SHP77 treated with DMSO at 0.1 percent for 48 hours (cell line): ENCODE data around the gene RIN3.
"Not testable (repeated sequence)": the region's sequence is repeated elsewhere in the genome, so short reads cannot be mapped to it uniquely, and the experiment has no call there.

Experiments used
- DNase-seq: peaks from one replicate; lab custom pipeline; 2025; lab: John Stamatoyannopoulos, UW

The RIN3 gene

GRCh38 chr14:92624764-92625163 lies 111.2 kb downstream of the RIN3 start:
- DNase-seq, result no peak

- no peak for DNase-seq
Observed at GRCh38 chr14:92625213-92625612, 111.6 kb downstream of the RIN3 start.

- DNase-seq, result no peak
Observed at GRCh38 chr14:92626041-92626440, 112.5 kb downstream of the RIN3 start.

DNA sequence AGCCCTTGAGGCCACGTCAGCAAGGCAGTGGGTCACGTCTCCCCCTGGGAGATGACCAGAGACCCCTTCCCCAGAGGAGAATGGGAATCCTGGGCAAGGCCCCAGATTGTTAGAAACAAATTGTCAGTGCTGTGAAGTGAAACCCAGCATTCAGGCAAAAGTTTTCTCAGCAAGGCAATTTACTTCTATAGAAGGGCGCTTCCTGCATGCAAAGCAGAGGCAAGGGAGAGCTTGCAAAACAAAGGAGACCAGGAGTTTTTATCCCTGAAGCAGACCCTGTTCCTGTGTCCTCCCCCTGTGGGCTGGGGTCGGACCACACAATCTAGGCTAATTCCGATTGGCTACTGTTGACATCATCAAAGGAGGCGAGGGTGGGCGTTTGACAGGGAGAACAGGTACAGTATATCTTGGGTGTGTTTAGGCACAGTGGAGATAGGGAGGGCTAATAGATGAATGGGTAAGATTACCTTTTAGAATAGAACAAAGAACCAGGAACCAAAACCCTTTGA lies 114.2 kb downstream of the RIN3 start:
- no peak for DNase-seq

GRCh38 chr14:92628636-92629035 lies 115.1 kb downstream of the RIN3 start:
- no peak for DNase-seq

DNA sequence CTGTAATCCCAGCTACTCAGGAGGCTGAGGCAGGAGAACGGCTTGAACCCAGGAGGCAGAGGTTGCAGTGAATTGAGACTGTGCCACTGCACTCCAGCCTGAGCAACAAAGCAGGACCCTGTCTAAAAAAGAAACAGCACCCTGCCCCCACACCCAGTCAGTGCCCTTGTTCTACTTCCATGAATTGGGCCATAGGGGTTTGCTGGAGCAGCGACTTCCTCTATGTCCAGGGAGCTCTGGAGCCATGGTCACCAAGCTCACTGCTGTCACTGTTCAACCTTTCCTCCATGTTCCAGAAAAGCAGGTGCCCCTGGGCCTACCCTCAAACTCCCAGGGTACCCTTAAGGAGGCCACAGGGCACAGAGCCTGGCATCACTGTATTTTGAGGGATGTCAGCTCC lies 116.8 kb downstream of the RIN3 start:
- DNase-seq, result no peak

DNA sequence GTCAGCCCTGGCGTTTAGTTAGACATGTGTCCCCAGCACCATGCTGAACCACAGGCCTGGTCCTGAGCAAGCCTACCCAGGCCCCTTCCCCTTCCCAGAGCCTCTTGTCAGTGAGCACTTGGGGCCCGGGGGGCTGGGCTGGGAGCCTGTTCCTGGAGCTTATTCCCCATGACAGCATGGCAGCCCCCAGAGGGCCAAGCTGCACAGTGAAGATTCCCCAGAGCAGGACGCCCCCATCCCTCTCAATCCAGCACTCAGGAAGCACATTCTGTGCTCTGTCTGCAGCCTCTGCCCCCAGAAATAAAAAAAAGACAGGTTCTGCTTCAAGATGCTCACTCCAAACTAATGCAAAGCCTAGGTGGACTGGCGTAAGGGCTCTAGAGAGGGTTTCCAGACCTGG lies 117.5 kb downstream of the RIN3 start:
- no peak for DNase-seq

GRCh38 chr14:92632546-92633273 lies 119.1 kb downstream of the RIN3 start:
- no peak for DNase-seq

DNA sequence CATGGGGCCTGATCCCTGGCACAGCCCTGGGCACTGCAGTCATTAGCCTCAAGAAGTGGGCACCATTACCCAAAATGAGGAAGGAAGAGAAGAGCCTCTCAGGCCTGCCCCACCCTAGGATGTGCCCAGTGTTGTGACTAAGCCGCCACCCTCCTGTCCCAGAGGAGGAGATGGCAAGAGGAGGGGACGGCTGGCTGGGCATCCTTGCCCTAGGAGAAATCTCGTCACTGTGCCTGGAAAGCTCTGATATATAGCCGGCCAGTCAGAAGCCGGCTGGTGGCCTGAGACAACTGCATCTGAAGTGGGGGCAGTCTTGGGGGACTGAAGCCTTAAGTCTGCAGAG lies 119.7 kb downstream of the RIN3 start:
- no peak for DNase-seq

- DNase-seq, result no peak
Observed at GRCh38 chr14:92633724-92634123, 120.1 kb downstream of the RIN3 start.

DNA sequence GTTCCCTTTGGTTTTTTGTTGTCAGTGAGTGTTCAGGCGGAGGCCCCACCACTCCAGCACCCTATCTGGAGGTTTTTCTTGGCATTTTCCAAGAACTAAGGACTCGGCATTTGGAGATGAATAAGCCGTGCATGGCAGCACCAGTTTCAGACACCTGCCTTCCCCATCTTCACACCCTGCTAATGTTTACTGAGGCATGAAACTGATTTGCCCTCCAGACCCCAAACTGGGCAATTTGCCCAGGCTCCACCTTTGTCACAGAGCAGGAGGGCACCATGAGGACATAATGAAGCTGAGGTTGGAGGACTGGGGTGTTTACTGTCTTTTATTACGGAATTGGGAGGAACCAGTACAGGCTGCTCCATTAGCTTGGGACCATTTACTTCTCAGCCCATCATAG lies 121.5 kb downstream of the RIN3 start:
- no peak for DNase-seq

GRCh38 chr14:92635896-92636295 lies 122.3 kb downstream of the RIN3 start:
- DNase-seq, result no peak

- no peak for DNase-seq
Observed at GRCh38 chr14:92637228-92637627, 123.6 kb downstream of the RIN3 start.

GRCh38 chr14:92637864-92638263 lies 124.3 kb downstream of the RIN3 start:
- DNase-seq, result no peak

DNA sequence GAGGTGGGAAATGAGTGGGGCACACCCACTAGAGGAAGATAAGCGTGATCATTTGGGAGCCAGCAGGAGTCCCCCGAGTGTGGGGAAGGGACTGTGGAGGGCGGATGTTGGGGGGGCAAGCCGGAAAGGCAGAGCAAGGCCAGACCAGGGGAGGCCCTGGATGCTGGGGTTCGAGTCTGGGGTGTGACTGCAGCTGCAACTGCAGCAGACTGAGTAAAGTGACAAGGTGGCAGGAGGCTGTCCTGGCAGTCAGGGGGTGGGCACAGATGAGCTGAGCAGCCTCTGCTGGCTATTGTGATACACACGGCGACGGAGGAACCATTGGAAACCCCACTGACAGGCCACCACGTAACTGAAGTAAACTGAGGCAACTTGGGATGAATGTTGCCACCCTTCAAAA lies 124.7 kb downstream of the RIN3 start:
- DNase-seq, result no peak

DNA sequence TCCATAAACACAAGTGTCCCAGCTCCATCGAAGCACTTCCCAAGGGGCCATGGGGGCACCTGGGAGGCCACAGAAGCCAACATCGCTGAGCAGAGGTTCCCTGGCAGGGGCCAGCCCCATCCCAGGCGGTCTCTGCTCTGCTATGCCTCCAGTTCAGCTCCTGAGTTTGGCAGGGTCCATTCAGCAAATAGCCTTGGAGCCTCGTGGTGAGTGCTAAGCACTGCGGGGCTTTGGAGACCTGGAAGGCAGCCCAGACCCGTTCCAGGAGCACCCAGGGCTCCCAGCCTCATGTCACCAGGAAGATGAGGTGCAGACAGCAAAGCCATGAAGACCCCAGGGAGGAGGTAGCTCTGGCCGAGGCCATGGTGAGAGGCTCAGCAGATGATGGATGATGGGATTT lies 125.3 kb downstream of the RIN3 start:
- no peak for DNase-seq

DNA sequence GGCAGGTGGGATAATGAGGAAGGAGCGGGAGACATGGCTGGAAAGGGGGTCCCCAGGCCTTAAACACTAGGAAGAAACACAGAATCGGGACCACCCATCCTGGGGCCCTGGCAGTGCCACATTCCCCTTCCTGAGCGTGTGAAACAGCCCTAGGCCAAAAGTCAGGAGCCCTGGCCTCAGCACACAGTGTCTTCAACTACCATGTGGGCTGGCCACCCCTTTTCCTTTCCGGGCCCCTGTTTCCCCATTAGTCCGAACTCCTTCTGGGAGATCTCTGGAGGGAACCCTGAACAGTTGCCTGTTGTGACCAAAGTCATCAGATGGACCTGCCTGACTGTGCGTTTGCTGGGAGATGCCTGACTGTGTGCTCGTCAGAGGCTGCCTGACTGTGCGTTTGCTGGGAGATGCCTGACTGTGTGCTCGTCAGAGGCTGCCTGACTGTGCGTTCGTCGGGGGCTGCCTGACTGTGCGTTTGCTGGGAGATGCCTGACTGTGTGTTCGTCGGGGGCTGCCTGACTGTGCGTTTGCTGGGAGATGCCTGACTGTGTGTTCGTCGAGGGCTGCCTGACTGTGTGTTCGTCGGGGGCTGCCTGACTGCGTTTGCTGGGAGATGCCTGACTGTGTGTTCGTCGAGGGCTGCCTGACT lies 126.0 kb downstream of the RIN3 start:
- not testable (repeated sequence) for DNase-seq

GRCh38 chr14:92641306-92641705 lies 127.7 kb downstream of the RIN3 start:
- DNase-seq, result no peak

GRCh38 chr14:92644171-92644969 lies 130.8 kb downstream of the RIN3 start:
- no peak for DNase-seq

- DNase-seq, result no peak
Observed at GRCh38 chr14:92644970-92645515, 131.5 kb downstream of the RIN3 start.

DNA sequence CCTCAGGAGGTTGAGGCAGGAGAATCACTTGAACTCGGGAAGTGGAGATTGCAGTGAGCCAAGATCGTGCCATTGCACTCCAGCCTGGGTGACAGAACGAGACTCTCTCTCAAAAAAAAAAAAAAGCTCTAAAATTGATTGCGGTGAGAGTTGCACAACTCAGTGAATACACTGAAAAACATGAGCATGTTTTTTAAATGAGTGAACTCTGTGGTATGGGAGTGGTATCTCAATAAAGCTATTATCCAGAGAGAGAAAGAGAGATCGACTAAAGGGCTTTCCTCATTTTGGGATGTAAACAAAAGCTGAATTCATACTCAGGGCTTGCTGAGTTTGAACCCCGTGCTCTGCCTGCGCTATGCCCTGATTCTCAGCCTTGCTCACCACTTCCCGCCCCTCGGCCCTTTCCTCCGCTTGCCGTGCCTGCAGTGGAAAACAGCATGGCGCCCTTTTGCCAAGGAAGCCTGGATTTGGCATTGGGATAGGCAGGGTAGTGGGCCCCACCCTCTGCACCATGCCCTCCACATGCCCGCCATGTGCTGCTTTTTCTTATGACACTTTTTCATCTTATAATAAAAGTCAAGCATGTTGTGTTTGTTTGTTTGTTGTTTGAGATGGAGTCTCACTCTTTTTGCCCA lies 132.4 kb downstream of the RIN3 start:
- no peak for DNase-seq
